Adrenal gland (tissue), 12 donors: Measurements from ENCODE around the gene MUTYH. TPM values are rescaled to one million over a fixed set of nuclear protein-coding genes. Genes with fewer than 3 reads are reported as not detected.

Experiments
- DNase-seq, 7 donors: peaks; one replicate each; pipeline ENCODE4 v3.0.0-alpha.2; 2019 to 2020
- H3K27ac ChIP-seq, 5 donors: fragments of 200-600 bp; sonication (generic) in 4 of 5; 1 replicate in 3 of 5; 2 replicates in 2 of 5; pipeline versions ENCODE4 v1.5.1 to v1.8.0; 2016 to 2020; ENCODE audit warnings: mild to moderate bottlenecking in 1 of 5
- H3K27me3 ChIP-seq: fragments of 200-600 bp; 2 replicates; pipeline ENCODE4 v1.8.0; 2021
- H3K36me3 ChIP-seq, 2 donors: fragments of 200-600 bp; replicated peaks in 1 of 2; 1 replicate in 1 of 2; 2 replicates in 1 of 2; pipeline versions ENCODE4 v1.5.1 to v1.8.0; 2018 to 2022
- H3K4me1 ChIP-seq, 2 donors: fragments of 200-600 bp; replicated peaks in 1 of 2; 1 replicate in 1 of 2; 2 replicates in 1 of 2; pipeline versions ENCODE4 v1.5.1 to v1.8.0; 2018 to 2021
- H3K4me3 ChIP-seq, 4 donors: fragments of 200-600 bp; sonication (generic) in 3 of 4; one replicate each; pipeline ENCODE4 v1.5.1; 2016 to 2018
- H3K9me3 ChIP-seq, 3 donors: fragments of 200-600 bp; sonication (generic) in 1 of 3; replicated peaks in 1 of 3; 1 replicate in 2 of 3; 2 replicates in 1 of 3; pipeline versions ENCODE4 v1.5.1 to v1.8.0; 2016 to 2021
- POLR2A ChIP-seq, 2 donors: fragments of 450-650 bp; IDR thresholded peaks; one replicate each; pipeline ENCODE4 v1.6.1; 2017; ENCODE audit warnings: antibody characterized with exemption in 2 of 2, mild to moderate bottlenecking in 2 of 2, moderate library complexity in 1 of 2
- WGBS, 4 donors: extraction: QIAGEN DNeasy Blood & Tissue Kit in 2 of 4; methylation state at CpG; one replicate each; pipeline versions ENCODE4 v1.1.5 to v1.1.7; 2013 to 2017; 5-methylcytosine and 5-hydroxymethylcytosine counted together
- intact Hi-C, 2 donors: fragments of 100-400 bp; cut with DNase I; formaldehyde crosslinking; loops; one replicate each; pipeline versions ENCODE4 v1.14.1 to v1.15.0; 2022 to 2023
- polyA plus RNA-seq, 3 donors: library from polyadenylated mRNA; stranded (reverse); fragments of 200-250 nt in 2 of 3; fragments of 350-450 nt in 1 of 3; fragmentation: Illumina TruSeq in 1 of 3; extraction: RNeasy Lipid Tissue Mini Kit (QIAGEN cat#74804) in 1 of 3; gene quantifications; one replicate each; pipeline ENCODE4 v1.2.3, GENCODE V29; 2013 to 2014
- total RNA-seq, 9 donors: library from RNA; depleted of rRNA in 4 of 9; stranded (reverse); fragments of >200 nt in 4 of 9; fragments of 120-200 nt in 1 of 9; fragmentation: NEBNext Ultra II Directional in 1 of 9; extraction: Animal tissue kit (Norgen Biotek cat#: 25700) in 1 of 9; gene quantifications; one replicate each; pipeline versions ENCODE4 v1.1.0 to v1.2.4, GENCODE V29; 2013 to 2023
- TF ChIP-seq, protein P1 (sequence below), 6 experiments: fragments of 450-650 bp in 4 of 6; fragments of 200-600 bp in 2 of 6; sonication (generic) in 1 of 6; IDR thresholded peaks; 1 replicate in 5 of 6; 2 replicates in 1 of 6; pipeline versions ENCODE4 v1.5.1 to v1.8.0; 2016 to 2021; ENCODE audit warnings: antibody characterized with exemption in 6 of 6, mild to moderate bottlenecking in 2 of 6, moderate library complexity in 1 of 6
- donor health status: healthy with polysubstance abuse.
- donor health status: Bipolar disorder and iron deficiency.
- donor health status: DM: yes; HTN: yes; CAD: no.
- donor health status: DM: no; HTN: no; CAD: no.
- donor health status: DM: no; HTN: no; CAD: no.
- donor health status: DM: yes; HTN: yes; CAD: no.

Gene MUTYH
- total and polyA plus RNA-seq, 12 donors = 9.8 to 60.7 (median 22.2) TPM

DNA sequence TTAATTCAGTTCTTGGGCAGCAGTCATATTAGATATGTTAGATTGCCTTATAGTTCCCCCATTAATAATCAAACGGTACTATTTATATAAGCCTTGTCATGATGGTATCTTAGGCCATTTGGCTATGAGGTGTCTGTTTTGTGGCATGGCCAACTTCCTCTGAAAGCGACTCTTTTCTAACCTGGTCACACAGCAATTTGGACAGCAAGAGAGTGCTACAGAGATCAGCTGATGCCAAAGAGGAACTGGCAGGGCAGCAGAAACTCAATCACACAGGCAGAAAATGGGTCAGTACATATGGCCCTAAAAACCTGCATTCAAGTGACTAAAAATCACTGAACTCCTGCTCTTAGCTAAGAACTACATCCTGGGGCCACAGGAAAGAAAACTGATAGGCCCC, 13.4 kb upstream of the MUTYH start:
- no peaks in the 10 kb centered on the region for H3K27me3 ChIP-seq
- WGBS, 4 donors = 82 to 92% (median 86%) methylated on average over 2 of the region's 2 CpGs
- intact Hi-C loops = no loop called here
- no peak overlapping the region for H3K27ac ChIP-seq
- H3K4me3 ChIP-seq = no peak overlapping the region
- no peak for DNase-seq
- H3K36me3 ChIP-seq = no peaks in the 10 kb centered on the region
- peaks cover 3 to 9% of the 10 kb centered on the region in 2 donors for H3K4me1 ChIP-seq
- H3K9me3 ChIP-seq = no peaks in the 10 kb centered on the region
- no peak for TF ChIP-seq POLR2A (IDR thresholded peaks at IDR 0.05)
- TF ChIP-seq, protein P1, sequence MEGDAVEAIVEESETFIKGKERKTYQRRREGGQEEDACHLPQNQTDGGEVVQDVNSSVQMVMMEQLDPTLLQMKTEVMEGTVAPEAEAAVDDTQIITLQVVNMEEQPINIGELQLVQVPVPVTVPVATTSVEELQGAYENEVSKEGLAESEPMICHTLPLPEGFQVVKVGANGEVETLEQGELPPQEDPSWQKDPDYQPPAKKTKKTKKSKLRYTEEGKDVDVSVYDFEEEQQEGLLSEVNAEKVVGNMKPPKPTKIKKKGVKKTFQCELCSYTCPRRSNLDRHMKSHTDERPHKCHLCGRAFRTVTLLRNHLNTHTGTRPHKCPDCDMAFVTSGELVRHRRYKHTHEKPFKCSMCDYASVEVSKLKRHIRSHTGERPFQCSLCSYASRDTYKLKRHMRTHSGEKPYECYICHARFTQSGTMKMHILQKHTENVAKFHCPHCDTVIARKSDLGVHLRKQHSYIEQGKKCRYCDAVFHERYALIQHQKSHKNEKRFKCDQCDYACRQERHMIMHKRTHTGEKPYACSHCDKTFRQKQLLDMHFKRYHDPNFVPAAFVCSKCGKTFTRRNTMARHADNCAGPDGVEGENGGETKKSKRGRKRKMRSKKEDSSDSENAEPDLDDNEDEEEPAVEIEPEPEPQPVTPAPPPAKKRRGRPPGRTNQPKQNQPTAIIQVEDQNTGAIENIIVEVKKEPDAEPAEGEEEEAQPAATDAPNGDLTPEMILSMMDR (IDR thresholded peaks at IDR 0.05) = no peak

DNA sequence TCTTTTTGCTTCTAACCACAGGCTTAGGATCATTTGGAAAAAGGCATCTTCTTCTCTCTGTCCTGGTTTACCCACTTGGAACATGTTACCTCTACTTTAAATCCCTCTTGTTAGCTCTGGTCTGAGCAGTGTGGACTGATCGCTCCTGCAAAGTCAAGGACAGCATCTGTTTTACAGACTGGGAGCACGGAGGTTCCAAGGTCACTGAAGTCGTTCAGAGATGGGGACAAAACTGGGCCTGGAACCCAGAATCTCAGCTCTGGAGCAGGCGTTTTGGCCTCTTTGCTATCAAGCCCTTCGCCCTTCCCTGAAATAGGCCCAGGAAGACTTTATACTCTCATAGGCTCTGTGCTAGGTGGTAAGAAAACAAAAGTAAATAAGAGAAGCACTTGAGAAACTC, 11.3 kb upstream of the MUTYH start:
- H3K27me3 ChIP-seq = no peaks in the 10 kb centered on the region
- no peak for DNase-seq
- H3K27ac ChIP-seq = no peak overlapping the region
- intact Hi-C loops = no loop called here
- no peak overlapping the region for H3K4me3 ChIP-seq
- WGBS, 4 donors = 57 to 74% (median 65%) methylated on average over 5 of the region's 5 CpGs
- H3K36me3 ChIP-seq = no peaks in the 10 kb centered on the region
- no peaks in the 10 kb centered on the region for H3K9me3 ChIP-seq
- TF ChIP-seq POLR2A (IDR thresholded peaks at IDR 0.05) = no peak
- TF ChIP-seq, protein P1 (IDR thresholded peaks at IDR 0.05) = no peak
- peaks cover 11 to 16% of the 10 kb centered on the region in 2 donors for H3K4me1 ChIP-seq

- intact Hi-C loops = loop anchor here in 1 of 2 donors (10.0 kb wide), 1 partner anchor 216 kb away; no protein-coding TSS in a partner anchor
- TF ChIP-seq, protein P1 (IDR thresholded peaks at IDR 0.05) = no peak
- TF ChIP-seq POLR2A (IDR thresholded peaks at IDR 0.05) = no peak
- peak in 6 of 7 donors; percentile 65 to 89 (median 78) for DNase-seq
- H3K9me3 ChIP-seq = no peaks in the 10 kb centered on the region
- H3K27ac ChIP-seq = peak overlapping the region in 4 of 5 donors; percentile 50 to 67 (median 54)
- peaks cover 0 to 12% of the 10 kb centered on the region in 2 donors for H3K36me3 ChIP-seq
- peaks cover 11 to 16% of the 10 kb centered on the region in 2 donors for H3K4me1 ChIP-seq
- 18 to 28% (median 23%) methylated on average over 2 to 3 of the region's 3 CpGs for WGBS, 4 donors
- no peak overlapping the region for H3K4me3 ChIP-seq
- no peaks in the 10 kb centered on the region for H3K27me3 ChIP-seq
Measured at GRCh38 chr1:45348966-45349677, 8.9 kb upstream of the MUTYH start.

GRCh38 chr1:45348609-45348965, 8.3 kb upstream of the MUTYH start:
- no peak overlapping the region for H3K4me3 ChIP-seq
- peak overlapping the region in 4 of 5 donors; percentile 50 to 67 (median 54) for H3K27ac ChIP-seq
- DNase-seq = no peak
- 17 to 30% (median 21%) methylated on average over 1 of the region's 1 CpG for WGBS, 4 donors
- no peaks in the 10 kb centered on the region for H3K9me3 ChIP-seq
- no peaks in the 10 kb centered on the region for H3K27me3 ChIP-seq
- TF ChIP-seq, protein P1 (IDR thresholded peaks at IDR 0.05) = no peak
- no peak for TF ChIP-seq POLR2A (IDR thresholded peaks at IDR 0.05)
- H3K4me1 ChIP-seq = peaks cover 11 to 16% of the 10 kb centered on the region in 2 donors
- H3K36me3 ChIP-seq = peaks cover 0 to 17% of the 10 kb centered on the region in 2 donors
- intact Hi-C loops = loop anchor here in 1 of 2 donors (10.0 kb wide), 1 partner anchor 216 kb away; no protein-coding TSS in a partner anchor
